SKM-1 (cell line): Measurements from ENCODE around the gene NECAB3.

ENCODE experiments used
- DNase-seq: peaks from one replicate; lab custom pipeline; 2025; ENCODE audit not compliant: unreplicated experiment; lab: John Stamatoyannopoulos, UW

NECAB3 gene

DNA sequence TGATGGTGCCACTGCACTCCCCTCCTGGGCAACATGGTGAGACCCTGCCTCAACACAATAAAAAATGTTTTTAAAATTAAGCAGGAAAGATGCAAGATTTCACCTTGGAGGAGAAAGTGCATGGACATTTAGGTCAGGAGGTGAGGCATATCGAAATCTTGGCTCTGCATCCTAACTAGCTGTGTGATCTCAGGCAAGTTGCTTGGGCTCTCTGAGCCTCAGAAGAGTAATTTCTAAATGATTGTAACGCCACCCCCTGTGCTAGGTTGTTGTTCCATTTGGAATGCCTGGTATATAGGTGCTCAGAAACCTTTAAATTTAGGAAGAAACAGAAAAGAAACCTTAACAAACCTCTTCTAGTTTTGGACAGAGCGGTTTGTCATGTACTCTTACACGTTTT lies 48.0 kb downstream of the NECAB3 start:
- DNase-seq, result no peak

DNA sequence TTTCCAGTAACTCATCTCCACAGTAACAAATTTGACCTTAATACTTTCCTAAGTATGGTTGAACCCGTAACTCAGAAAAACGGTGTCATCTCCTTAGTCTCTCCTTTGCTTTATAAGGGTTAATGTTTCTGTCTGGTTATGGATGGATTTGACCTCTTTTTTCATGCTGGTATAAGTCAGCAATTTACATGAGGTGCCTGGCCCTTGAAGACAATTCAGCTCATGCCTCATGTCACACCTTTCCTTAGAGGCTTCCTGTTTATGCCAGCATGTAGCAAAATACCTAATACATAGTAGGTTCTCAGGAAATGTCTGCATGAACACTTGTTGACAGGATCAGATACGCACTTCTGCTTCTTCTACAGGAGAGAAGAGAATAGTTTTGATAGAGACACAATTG lies 49.8 kb downstream of the NECAB3 start:
- no peak for DNase-seq

DNA sequence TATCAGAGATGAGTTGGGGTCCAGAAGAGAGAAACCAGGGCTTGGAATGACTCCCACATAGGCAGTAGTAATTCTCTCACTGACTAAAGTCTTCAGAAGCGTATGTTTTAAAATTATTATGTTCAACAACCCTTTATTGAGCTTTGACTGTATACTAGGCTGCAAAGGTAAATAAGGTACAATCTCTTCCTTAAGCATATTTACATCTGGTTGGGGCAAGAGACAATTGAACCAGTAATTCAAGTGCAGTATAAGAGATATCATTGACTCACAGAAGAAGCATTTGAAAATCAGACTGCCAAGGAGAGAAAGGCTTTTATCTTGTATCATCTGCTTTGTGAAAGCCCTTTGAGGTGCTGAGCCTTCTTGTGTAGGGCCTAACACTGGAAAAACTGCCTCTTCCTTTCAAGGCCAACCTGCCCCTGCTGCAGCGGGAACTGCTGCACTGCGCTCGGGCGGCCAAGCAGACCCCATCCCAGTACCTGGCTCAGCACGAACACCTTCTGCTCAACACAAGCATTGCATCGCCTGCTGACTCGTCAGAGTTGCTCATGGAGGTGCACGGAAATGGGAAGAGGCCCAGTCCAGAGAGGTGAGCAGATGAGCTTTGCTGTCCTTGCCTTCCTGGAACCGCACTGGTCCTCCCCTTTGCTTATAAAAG lies 51.4 kb downstream of the NECAB3 start:
- DNase-seq, result no peak

DNA sequence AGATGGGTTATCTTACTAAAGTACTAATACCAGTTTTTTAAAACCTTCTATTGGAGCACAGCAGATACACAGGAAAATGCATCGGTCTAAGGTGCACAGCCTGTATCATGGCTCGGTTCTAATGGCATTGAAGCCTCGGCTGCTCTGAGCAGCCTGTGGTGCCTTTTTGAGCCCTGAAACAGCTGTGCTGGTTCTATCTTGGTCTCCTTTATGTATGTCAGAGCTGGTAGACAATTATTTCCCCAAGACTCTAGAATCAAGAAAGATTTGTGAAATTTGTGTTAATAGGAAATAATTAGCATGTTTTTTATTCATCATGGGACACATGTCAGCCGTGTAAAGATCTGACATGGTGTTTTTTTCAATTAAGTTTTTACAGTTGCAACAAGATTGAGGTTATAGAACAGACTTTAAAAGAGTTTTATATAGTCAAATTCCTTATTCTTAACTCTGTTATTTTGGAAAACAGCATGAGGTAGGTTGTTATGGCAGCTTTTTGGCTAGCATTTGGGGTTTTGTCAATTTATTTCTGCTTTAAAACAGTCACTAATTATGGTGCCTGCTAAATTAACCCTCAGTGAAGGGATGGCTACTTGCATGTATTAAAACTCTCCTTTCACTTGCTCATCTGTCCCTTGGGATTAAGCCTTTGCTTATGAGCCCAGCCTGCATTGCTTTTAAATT lies 52.4 kb downstream of the NECAB3 start:
- no peak for DNase-seq

DNA sequence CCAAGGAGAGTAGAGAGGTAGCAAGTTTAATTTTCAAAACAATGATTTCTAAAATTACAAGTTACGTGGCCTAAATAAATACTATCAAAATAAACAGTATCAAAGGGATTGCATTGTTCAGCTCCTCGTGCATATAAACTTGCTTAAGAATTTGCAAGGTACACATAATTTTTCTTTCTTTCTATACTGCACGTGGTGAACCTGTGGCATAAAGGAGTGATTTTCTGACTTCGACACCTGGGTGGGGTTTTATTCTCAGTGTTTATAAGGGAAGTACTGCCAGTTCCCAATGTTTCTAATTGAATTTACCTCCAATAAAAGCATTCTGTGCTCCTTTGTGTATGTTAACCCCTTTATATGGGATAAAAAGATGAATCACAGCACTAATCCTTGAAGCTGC lies 62.2 kb downstream of the NECAB3 start:
- no peak for DNase-seq

DNA sequence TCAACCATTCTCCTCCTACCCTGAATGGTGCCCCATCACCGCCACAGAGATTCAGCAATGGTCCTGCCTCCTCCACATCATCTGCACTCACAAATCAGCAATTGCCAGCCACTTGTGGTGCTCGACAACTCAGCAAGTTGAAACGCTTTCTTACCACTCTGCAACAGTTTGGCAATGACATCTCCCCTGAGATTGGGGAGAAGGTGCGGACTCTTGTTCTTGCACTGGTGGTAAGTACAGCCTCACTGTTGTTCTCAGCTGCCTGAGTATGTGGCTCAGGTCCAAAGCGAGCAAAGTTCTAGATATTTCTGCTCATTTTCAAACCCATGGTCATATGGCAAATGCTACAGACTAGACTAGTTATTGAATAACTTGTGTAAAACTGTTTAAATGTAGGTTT lies 63.1 kb downstream of the NECAB3 start:
- DNase-seq, result no peak

DNA sequence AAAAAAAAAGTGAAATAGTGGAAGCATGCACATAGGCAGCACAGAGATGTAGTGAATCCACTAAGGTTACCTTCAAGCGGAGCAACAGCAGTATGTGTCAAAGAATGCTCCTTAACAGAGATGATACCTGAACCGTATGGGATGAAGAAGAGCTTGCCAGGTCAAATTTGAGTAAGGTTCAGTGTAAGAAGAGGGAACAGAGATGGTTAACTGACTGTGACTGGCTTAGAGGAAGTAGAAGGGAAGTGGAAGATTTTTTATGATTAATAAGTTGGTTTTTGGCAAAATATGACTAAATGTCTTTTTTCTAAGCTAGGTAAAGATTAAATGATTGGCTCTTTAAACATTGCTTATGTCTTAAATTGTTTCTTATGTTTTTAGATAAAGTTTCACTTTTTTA lies 64.7 kb downstream of the NECAB3 start:
- DNase-seq, result no peak
